HL-60 (cell line): ENCODE measurements around the gene ADAT2.

Experiments
- DNase-seq, 2 experiments: peaks; one replicate each; pipeline ENCODE4 v3.0.0-alpha.2; 2010 to 2020; ENCODE audit warnings: low read depth in 1 of 2, low spot score in 1 of 2
- H3K27ac ChIP-seq: fragments of 250-450 bp; sonication (Bioruptor Pico); replicated peaks from 2 replicates; pipeline ENCODE4 v1.5.1; 2020; ENCODE audit warnings: mild to moderate bottlenecking, moderate library complexity
- H3K27me3 ChIP-seq: fragments of 250-450 bp; sonication (Bioruptor Pico); 2 replicates; pipeline ENCODE4 v1.5.1; 2021; ENCODE audit warnings: mild to moderate bottlenecking, moderate library complexity; ENCODE audit not compliant: insufficient read depth, poor library complexity, severe bottlenecking
- H3K4me3 ChIP-seq: replicated peaks from 2 replicates; pipeline ENCODE4 v1.5.1; 2011; ENCODE audit warnings: mild to moderate bottlenecking, control low read depth, low read length; ENCODE audit not compliant: insufficient read depth
- GABPA ChIP-seq: IDR thresholded peaks from 2 replicates; pipeline ENCODE4 v1.6.1; 2012; ENCODE audit warnings: low read depth
- POLR2AphosphoS5 ChIP-seq: IDR thresholded peaks from 2 replicates; pipeline ENCODE4 v1.6.1; 2012; ENCODE audit warnings: low read depth
- SPI1 ChIP-seq: IDR thresholded peaks from 2 replicates; pipeline ENCODE4 v1.6.1; 2012; ENCODE audit warnings: low read depth, mild to moderate bottlenecking, borderline replicate concordance
- long read RNA-seq: library from polyadenylated mRNA; unstranded; transcript quantifications from one replicate; pipeline ENCODE4 v2.0.0, GENCODE V29; 2020
- TF ChIP-seq, protein P1 (sequence below): IDR thresholded peaks from one replicate; pipeline ENCODE4 v1.5.1; 2011; ENCODE audit warnings: low read length, control low read depth, inconsistent platforms; ENCODE audit not compliant: insufficient read depth
- TF ChIP-seq, protein P2 (sequence below): IDR thresholded peaks from 2 replicates; pipeline ENCODE4 v1.6.1; 2012; ENCODE audit warnings: low read depth; ENCODE audit not compliant: insufficient replicate concordance

Gene ADAT2
- long read RNA-seq, full-length matches to known transcripts = 43 of 73 reads
- long read RNA-seq, partial matches to known transcripts = 13 of 73 reads
- long read RNA-seq, other reads (novel, unspliced or antisense) = 17 of 73 reads

- H3K27me3 ChIP-seq = no peaks in the 10 kb centered on the region
- peak within 1 kb of the TSS; percentile 94 for H3K4me3 ChIP-seq
- peak; percentile 77 to 96 for DNase-seq
- H3K27ac ChIP-seq = peak within 1 kb of the TSS; percentile 85
- TF ChIP-seq, protein P1, sequence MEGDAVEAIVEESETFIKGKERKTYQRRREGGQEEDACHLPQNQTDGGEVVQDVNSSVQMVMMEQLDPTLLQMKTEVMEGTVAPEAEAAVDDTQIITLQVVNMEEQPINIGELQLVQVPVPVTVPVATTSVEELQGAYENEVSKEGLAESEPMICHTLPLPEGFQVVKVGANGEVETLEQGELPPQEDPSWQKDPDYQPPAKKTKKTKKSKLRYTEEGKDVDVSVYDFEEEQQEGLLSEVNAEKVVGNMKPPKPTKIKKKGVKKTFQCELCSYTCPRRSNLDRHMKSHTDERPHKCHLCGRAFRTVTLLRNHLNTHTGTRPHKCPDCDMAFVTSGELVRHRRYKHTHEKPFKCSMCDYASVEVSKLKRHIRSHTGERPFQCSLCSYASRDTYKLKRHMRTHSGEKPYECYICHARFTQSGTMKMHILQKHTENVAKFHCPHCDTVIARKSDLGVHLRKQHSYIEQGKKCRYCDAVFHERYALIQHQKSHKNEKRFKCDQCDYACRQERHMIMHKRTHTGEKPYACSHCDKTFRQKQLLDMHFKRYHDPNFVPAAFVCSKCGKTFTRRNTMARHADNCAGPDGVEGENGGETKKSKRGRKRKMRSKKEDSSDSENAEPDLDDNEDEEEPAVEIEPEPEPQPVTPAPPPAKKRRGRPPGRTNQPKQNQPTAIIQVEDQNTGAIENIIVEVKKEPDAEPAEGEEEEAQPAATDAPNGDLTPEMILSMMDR = no peak
- TF ChIP-seq, protein P2, sequence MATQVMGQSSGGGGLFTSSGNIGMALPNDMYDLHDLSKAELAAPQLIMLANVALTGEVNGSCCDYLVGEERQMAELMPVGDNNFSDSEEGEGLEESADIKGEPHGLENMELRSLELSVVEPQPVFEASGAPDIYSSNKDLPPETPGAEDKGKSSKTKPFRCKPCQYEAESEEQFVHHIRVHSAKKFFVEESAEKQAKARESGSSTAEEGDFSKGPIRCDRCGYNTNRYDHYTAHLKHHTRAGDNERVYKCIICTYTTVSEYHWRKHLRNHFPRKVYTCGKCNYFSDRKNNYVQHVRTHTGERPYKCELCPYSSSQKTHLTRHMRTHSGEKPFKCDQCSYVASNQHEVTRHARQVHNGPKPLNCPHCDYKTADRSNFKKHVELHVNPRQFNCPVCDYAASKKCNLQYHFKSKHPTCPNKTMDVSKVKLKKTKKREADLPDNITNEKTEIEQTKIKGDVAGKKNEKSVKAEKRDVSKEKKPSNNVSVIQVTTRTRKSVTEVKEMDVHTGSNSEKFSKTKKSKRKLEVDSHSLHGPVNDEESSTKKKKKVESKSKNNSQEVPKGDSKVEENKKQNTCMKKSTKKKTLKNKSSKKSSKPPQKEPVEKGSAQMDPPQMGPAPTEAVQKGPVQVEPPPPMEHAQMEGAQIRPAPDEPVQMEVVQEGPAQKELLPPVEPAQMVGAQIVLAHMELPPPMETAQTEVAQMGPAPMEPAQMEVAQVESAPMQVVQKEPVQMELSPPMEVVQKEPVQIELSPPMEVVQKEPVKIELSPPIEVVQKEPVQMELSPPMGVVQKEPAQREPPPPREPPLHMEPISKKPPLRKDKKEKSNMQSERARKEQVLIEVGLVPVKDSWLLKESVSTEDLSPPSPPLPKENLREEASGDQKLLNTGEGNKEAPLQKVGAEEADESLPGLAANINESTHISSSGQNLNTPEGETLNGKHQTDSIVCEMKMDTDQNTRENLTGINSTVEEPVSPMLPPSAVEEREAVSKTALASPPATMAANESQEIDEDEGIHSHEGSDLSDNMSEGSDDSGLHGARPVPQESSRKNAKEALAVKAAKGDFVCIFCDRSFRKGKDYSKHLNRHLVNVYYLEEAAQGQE = peak; percentile 76
- TF ChIP-seq GABPA (peak; percentile 95), POLR2AphosphoS5 (peak; percentile 87), SPI1 (no peak)
These were observed at the start of gene ADAT2, which contains the start of gene PEX3 for GRCh38 chr6:143450453-143451371. Gene ADAT2, minus strand, starts transcription at chr6:143450695. Its CDS starts 37 bp downstream, at chr6:143450658. Gene PEX3, plus strand, starts transcription at chr6:143450805. Its CDS starts 238 bp downstream, at chr6:143451043.

GRCh38 chr6:143498428-143498827, 47.9 kb upstream of the ADAT2 start:
- DNase-seq = peak in 1 of 2 experiments; percentile 7
- H3K27me3 ChIP-seq = no peaks in the 10 kb centered on the region
- H3K27ac ChIP-seq = no peak overlapping the region
- H3K4me3 ChIP-seq = no peak overlapping the region
- TF ChIP-seq, protein P1 = no peak
- TF ChIP-seq SPI1 (peak; percentile 53), GABPA (no peak), POLR2AphosphoS5 (no peak)
- TF ChIP-seq, protein P2 = no peak

GRCh38 chr6:143496974-143497373, 46.5 kb upstream of the ADAT2 start:
- Histone ChIP-seq H3K27me3 (no peaks in the 10 kb centered on the region), H3K4me3 (no peak overlapping the region), H3K27ac (no peak overlapping the region)
- DNase-seq = no peak
- TF ChIP-seq GABPA (no peak), POLR2AphosphoS5 (no peak), SPI1 (no peak)
- TF ChIP-seq, protein P1 = no peak
- TF ChIP-seq, protein P2 = no peak
